Lung (tissue), 12 donors: ENCODE results near the gene DDX1. TPM values are rescaled to one million over a fixed set of nuclear protein-coding genes. Genes with fewer than 3 reads are reported as not detected.

Source experiments
- ATAC-seq: fragments of 200-7000 bp; cut with Tn5 transposase; one replicate; pipeline ENCODE4 v1.9.1; 2020; ENCODE audit warnings: moderate number of reproducible peaks; ENCODE audit not compliant: insufficient read depth, low FRiP score
- DNase-seq, 3 donors: peaks; one replicate each; pipeline ENCODE4 v3.0.0-alpha.2; 2013 to 2017
- H3K27ac ChIP-seq, 2 donors: one replicate each; pipeline ENCODE4 v1.5.1; 2013; ENCODE audit warnings: mild to moderate bottlenecking in 2 of 2, moderate library complexity in 2 of 2, control low read depth in 1 of 2, inconsistent platforms in 1 of 2, low read depth in 1 of 2, low read length in 1 of 2
- H3K27me3 ChIP-seq, 3 donors: one replicate each; pipeline ENCODE4 v1.5.1; 2013; ENCODE audit warnings: low read length in 2 of 3; ENCODE audit not compliant: control insufficient read depth in 3 of 3, insufficient read depth in 3 of 3
- H3K36me3 ChIP-seq, 4 donors: one replicate each; pipeline ENCODE4 v1.5.1; 2013; ENCODE audit warnings: low read length in 4 of 4, mild to moderate bottlenecking in 1 of 4, moderate library complexity in 1 of 4; ENCODE audit not compliant: control insufficient read depth in 4 of 4, insufficient read depth in 4 of 4
- H3K4me1 ChIP-seq, 5 donors: one replicate each; pipeline ENCODE4 v1.5.1; 2013; ENCODE audit warnings: low read length in 5 of 5, mild to moderate bottlenecking in 2 of 5, moderate library complexity in 1 of 5; ENCODE audit not compliant: control insufficient read depth in 5 of 5, insufficient read depth in 5 of 5
- H3K4me3 ChIP-seq: one replicate; pipeline ENCODE4 v1.5.1; 2013; ENCODE audit warnings: mild to moderate bottlenecking, control low read depth, moderate library complexity
- H3K9ac ChIP-seq, 2 donors: one replicate each; pipeline ENCODE4 v1.5.1; 2013; ENCODE audit warnings: low read length in 2 of 2, control low read depth in 1 of 2; ENCODE audit not compliant: insufficient read depth in 1 of 2
- H3K9me3 ChIP-seq, 4 donors: one replicate each; pipeline ENCODE4 v1.5.1; 2013; ENCODE audit warnings: low read length in 3 of 4, mild to moderate bottlenecking in 1 of 4, moderate library complexity in 1 of 4; ENCODE audit not compliant: control insufficient read depth in 4 of 4, insufficient read depth in 3 of 4
- WGBS, 2 donors: extraction: QIAGEN DNeasy Blood & Tissue Kit; methylation state at CpG; one replicate each; pipeline ENCODE4 v1.1.7; 2013; 5-methylcytosine and 5-hydroxymethylcytosine counted together
- polyA plus RNA-seq, 2 donors: library from polyadenylated mRNA; stranded (reverse); fragments of 200-250 nt; gene quantifications; one replicate each; pipeline ENCODE4 v1.2.1, GENCODE V29; 2013
- total RNA-seq, 2 donors: library from RNA; depleted of rRNA in 1 of 2; stranded (reverse); fragments of >200 nt in 1 of 2; gene quantifications; one replicate each; pipeline ENCODE4 v1.2.1, GENCODE V29; 2014 to 2021
- TF ChIP-seq, protein P1 (sequence below): IDR thresholded peaks from 2 replicates; pipeline ENCODE4 v1.5.1; 2012; ENCODE audit warnings: mild to moderate bottlenecking; ENCODE audit errors: control extremely low read depth, extremely low read depth
- donor health status: control.
- donor health status: control.
- donor health status: Bipolar disorder and iron deficiency.
- donor health status: healthy.
- donor health status: DM: yes; HTN: yes; CAD: no.

The DDX1 gene
- total and polyA plus RNA-seq, 4 donors = 53.7 to 85.2 (median 60.5) TPM

DNA sequence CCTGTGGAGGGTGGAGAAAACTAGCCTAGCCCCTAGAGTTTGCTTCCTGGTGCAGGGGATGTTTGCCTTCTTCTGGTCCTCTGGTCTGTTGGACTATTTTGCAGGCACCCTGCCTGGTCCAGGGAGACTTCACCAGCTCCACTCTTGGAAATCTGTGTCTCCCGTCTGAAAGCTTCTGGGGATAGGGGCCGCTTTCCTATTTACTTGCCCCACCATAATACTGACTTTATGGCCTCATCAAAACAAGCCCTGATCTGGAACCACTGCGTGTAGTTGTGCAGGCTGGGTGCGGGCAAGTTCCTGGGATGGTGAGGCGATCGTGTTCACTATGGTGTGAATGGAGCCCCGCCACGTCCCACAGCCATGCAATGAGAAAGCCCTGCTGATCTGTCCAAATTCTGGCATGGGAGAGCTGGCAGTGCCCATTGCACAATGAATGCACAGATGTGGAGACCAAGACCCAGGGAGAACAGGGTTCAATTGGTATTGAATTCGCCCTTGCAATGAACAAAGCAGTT lies 74.3 kb downstream of the DDX1 start:
- DNase-seq (no peak), ATAC-seq (no peak)
- H3K4me1 ChIP-seq = peaks cover 0 to 16% (median 0%) of the 10 kb centered on the region in 5 donors
- TF ChIP-seq, protein P1, sequence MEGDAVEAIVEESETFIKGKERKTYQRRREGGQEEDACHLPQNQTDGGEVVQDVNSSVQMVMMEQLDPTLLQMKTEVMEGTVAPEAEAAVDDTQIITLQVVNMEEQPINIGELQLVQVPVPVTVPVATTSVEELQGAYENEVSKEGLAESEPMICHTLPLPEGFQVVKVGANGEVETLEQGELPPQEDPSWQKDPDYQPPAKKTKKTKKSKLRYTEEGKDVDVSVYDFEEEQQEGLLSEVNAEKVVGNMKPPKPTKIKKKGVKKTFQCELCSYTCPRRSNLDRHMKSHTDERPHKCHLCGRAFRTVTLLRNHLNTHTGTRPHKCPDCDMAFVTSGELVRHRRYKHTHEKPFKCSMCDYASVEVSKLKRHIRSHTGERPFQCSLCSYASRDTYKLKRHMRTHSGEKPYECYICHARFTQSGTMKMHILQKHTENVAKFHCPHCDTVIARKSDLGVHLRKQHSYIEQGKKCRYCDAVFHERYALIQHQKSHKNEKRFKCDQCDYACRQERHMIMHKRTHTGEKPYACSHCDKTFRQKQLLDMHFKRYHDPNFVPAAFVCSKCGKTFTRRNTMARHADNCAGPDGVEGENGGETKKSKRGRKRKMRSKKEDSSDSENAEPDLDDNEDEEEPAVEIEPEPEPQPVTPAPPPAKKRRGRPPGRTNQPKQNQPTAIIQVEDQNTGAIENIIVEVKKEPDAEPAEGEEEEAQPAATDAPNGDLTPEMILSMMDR = no peak
- WGBS, 2 donors = 96 to 97% methylated on average over 9 of the region's 9 CpGs
- H3K9ac ChIP-seq = no peak overlapping the region
- H3K9me3 ChIP-seq = no peaks in the 10 kb centered on the region
- no peaks in the 10 kb centered on the region for H3K36me3 ChIP-seq
- H3K27me3 ChIP-seq = no peaks in the 10 kb centered on the region
- H3K4me3 ChIP-seq = no peak overlapping the region
- H3K27ac ChIP-seq = no peak overlapping the region

DNA sequence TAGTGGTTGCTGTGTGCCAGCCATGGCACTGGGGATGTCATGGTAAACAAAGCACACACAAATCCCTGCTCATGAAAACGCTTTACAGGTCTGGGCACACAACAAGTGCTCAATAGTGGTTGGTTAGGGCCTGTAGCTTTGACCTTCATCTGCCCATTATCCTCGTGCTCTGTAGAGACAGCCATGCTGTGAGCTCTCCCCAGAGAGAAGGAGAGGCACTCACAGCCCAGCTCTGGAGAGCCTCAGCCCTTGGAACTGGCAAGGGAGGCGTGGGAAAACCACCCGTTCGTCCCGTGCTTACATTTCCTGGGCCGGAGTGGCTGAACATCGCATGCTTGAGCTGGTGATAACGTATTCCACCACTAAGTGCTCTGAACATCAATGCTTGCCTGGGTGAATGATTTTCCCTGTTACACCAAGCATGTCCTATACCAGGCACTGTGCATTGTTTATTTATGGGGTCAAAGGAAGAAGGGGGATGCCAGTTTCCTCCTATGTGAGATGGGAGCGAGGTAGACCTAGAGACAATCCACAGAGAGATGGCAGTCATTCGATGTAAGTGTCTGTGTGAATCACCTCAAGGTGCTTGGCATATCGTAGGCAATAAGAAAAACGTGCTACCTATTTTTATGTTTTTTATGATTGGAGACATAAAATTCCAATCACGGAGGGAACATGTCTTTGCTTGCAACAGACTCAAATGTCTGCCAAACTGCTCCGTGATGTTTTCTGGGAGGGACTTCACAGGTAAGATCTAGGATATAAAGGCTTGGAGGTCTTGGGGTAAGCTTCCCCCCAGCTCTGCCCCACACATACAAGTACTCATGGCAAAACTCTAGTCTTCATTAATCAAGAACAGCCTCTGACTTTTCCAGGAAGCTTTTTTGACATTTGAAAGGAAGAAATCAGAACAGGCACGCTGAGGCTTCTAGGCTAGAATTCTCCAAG lies 75.5 kb downstream of the DDX1 start:
- Histone ChIP-seq H3K4me3 (no peak overlapping the region), H3K4me1 (peaks cover 0 to 16% (median 0%) of the 10 kb centered on the region in 5 donors), H3K9ac (no peak overlapping the region), H3K36me3 (no peaks in the 10 kb centered on the region), H3K9me3 (no peaks in the 10 kb centered on the region), H3K27me3 (no peaks in the 10 kb centered on the region), H3K27ac (no peak overlapping the region)
- no peak for ATAC-seq
- TF ChIP-seq, protein P1 = no peak
- no peak for DNase-seq
- WGBS, 2 donors = 73 to 82% methylated on average over 16 of the region's 16 CpGs

DNA sequence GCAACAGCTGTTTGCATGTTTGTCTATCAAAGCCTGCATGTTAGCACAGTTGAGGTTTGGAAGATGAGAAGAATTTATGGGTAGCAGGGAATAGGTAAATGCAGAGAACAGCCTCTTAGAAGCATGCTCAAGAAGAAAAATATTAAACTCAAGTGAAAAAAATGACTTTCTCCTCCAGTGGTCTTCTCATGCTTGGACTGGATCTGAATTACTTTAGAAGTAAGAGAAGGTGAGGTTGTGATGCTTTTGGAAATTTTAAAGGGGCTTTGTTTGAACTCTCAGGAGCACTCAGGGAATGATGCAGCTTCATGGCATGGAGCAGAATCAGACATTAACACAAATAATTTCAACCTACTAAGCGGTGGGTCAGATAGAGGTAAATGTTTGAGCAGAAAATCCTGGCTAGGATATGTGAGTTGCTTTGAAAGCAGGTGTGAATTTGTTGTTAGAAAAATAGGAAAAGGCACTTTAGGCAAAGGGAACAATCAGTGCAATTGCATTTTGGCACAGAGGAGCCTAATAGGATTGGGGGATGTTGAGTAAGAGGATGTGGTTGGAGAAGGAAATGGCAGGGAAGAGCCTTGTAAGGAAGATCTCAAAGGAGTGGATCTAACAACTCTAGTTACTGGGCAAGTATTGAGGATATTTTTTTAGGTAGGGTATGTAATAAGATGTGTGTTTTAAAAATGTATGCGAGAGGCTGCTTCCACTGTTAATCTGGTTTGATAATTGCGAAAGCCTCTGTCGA lies 76.3 kb downstream of the DDX1 start:
- H3K9ac ChIP-seq = no peak overlapping the region
- whole genome bisulfite sequencing, 2 donors = 80 to 86% methylated on average over 4 of the region's 4 CpGs
- no peak overlapping the region for H3K27ac ChIP-seq

More for the DNA sequence above, 76.3 kb downstream of the DDX1 start:
- no peak for ATAC-seq
- Histone ChIP-seq H3K4me3 (no peak overlapping the region), H3K27me3 (no peaks in the 10 kb centered on the region), H3K9me3 (no peaks in the 10 kb centered on the region), H3K4me1 (peaks cover 0 to 16% (median 0%) of the 10 kb centered on the region in 5 donors), H3K36me3 (no peaks in the 10 kb centered on the region)
- TF ChIP-seq, protein P1 = no peak
- DNase-seq = peak in 1 of 3 donors; percentile 38
